HG03457 (cell line): ENCODE results near the gene OPN5.

ENCODE experiments used
- ATAC-seq: cut with Tn5 transposase; IDR thresholded peaks from one replicate; pipeline ENCODE4 v1.9.1; 2021; ENCODE audit warnings: moderate number of reproducible peaks; ENCODE audit not compliant: unreplicated experiment

Gene OPN5

DNA sequence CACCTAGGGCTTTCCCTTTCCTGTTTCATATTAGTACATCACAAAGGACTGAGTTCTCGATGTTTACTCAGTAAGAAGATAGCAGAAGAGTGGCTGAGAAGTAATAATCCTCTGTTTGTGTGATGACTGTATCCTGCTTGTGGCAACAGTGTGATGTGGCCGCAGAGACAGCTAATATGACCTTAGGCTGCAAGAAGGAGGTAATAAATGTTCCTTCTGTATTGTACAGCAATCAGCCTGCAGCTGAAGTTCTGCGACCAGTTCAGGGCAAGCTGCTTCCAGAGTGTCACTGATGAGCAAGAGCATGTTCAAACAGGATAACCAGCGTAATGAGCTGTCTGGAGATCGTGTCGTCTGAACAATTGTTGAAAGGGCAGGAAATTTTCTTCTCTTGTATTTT lies 70.9 kb downstream of the OPN5 start:
- ATAC-seq: no peak

- no peak for ATAC-seq
These were observed 71.9 kb downstream of the OPN5 start for GRCh38 chr6:47853766-47854165.

DNA sequence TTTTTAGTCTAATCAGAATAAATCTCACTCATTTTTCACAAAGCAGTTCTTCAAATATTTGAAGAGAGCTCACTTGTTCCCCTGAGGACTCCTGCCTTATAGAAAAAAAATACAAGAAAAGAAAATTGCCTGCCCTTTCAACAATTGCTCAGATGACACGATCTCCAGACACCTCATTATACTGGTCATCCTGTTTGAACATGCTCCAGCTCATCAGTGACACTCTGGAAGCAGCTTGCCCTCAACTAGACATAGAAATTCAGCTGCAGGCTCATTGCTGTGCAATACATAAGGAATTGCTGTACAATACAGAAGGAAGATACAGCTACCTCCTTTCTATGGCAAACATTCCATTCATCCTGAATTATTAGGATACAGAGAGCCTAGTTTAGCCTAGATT lies 73.1 kb downstream of the OPN5 start:
- ATAC-seq: no peak

GRCh38 chr6:47859175-47859574 lies 77.3 kb downstream of the OPN5 start:
- ATAC-seq: no peak

- ATAC-seq: no peak
These were observed 80.9 kb downstream of the OPN5 start for GRCh38 chr6:47862731-47863130.

DNA sequence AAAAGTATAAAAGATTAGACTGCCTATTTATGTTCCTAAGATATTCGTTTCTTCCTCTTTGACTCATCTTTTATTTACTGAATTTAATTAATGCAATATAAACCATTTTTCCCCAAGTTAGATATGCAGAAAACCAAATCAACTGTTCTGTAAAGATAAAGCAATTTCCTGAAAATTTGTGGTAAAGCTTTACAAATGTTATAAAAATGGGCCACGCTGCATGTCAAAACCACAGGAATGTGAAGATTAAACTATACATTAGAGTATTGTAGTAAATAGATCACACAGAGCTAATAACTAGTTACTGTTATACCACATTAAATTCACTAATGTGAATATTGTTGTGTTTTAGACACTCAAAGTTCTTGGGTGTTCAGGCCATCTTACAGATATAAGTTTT lies 83.4 kb downstream of the OPN5 start:
- ATAC-seq: no peak

DNA sequence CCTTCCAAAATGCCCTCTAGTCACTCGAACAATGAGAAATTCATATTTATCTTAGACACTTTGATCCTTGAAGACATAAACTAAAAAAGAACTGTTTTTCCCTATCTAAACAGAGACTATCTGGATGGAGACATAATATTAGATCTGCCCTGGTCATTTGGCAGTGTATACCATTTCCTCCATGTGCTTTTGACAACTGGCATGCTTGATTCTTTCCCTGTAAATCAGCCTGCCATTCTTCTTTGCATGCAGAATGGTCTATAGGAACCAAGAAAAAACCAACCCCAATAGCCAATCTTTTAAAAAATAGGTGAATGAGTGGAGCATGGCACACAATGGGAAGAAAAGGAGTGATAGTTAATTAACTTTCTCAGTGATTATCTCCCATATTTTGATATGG lies 93.8 kb downstream of the OPN5 start:
- no peak for ATAC-seq
